WTC11 (cell line): Measurements from ENCODE around the gene CCNF. TPM values are rescaled to one million over a fixed set of nuclear protein-coding genes. Genes with fewer than 3 reads are reported as not detected.
"Not testable (repeated sequence)": the region's sequence is repeated elsewhere in the genome, so short reads cannot be mapped to it uniquely, and the experiment has no call there.

Experiments
- ATAC-seq: fragments of 200-7000 bp; cut with Tn5 transposase; 2 replicates; pipeline ENCODE4 v1.10.0; 2021; ENCODE audit warnings: mild to moderate bottlenecking, moderate library complexity
- CTCF ChIA-PET: fragments of 300-600 bp; sonication (Branson Sonifier 250); formaldehyde crosslinking; loops from one replicate; lab custom pipeline; 2021; ENCODE audit warnings: antibody characterized with exemption; lab: Charles Lee
- POLR2A ChIA-PET: fragments of 350-600 bp; sonication (Branson Sonifier 250); formaldehyde crosslinking; loops from one replicate; lab custom pipeline; 2021; ENCODE audit warnings: antibody characterized with exemption; lab: Charles Lee
- DNase-seq: peaks from one replicate; pipeline ENCODE4 v3.0.0; 2021; ENCODE audit warnings: low spot score
- H3K27ac Mint-ChIP-seq: 2 replicates; pipeline ENCODE4 v1.8.0; 2021; ENCODE audit warnings: mixed read lengths
- H3K27me3 Mint-ChIP-seq: 2 replicates; pipeline ENCODE4 v1.8.0; 2021; ENCODE audit warnings: low read depth, mild to moderate bottlenecking, moderate library complexity, mixed read lengths
- H3K36me3 Mint-ChIP-seq: 2 replicates; pipeline ENCODE4 v1.8.0; 2021; ENCODE audit warnings: mixed read lengths
- H3K4me1 Mint-ChIP-seq: 2 replicates; pipeline ENCODE4 v1.8.0; 2022; ENCODE audit warnings: mixed read lengths
- H3K4me3 Mint-ChIP-seq: 2 replicates; pipeline ENCODE4 v1.8.0; 2021; ENCODE audit warnings: mild to moderate bottlenecking, moderate library complexity, mixed read lengths
- H3K9me3 Mint-ChIP-seq: 2 replicates; pipeline ENCODE4 v1.8.0; 2021; ENCODE audit warnings: mixed read lengths
- AFF4 ChIP-seq: sonication (generic); formaldehyde crosslinking; IDR thresholded peaks from 2 replicates; pipeline ENCODE4 v1.8.1; 2023; ENCODE audit warnings: mild to moderate bottlenecking, missing genetic modification reagents, borderline replicate concordance
- AR ChIP-seq: fragments of 250-450 bp; sonication (Bioruptor Pico); IDR thresholded peaks from 2 replicates; pipeline ENCODE4 v1.9.0; 2021; ENCODE audit warnings: mild to moderate bottlenecking
- ATF6 ChIP-seq: sonication (generic); formaldehyde crosslinking; IDR thresholded peaks from 2 replicates; pipeline ENCODE4 v1.8.1; 2023; ENCODE audit warnings: mild to moderate bottlenecking, missing genetic modification reagents
- CREB1 ChIP-seq: sonication (generic); formaldehyde crosslinking; IDR thresholded peaks from 2 replicates; pipeline ENCODE4 v1.8.0; 2023; ENCODE audit warnings: mild to moderate bottlenecking, missing genetic modification reagents
- EMX1 ChIP-seq: fragments of 250-450 bp; sonication (Bioruptor Pico); IDR thresholded peaks from 2 replicates; pipeline ENCODE4 v1.8.0; 2021; ENCODE audit warnings: mild to moderate bottlenecking
- IRF1 ChIP-seq: sonication (generic); formaldehyde crosslinking; IDR thresholded peaks from 2 replicates; pipeline ENCODE4 v1.8.0; 2023; ENCODE audit warnings: missing genetic modification reagents
- JUN ChIP-seq: sonication (generic); formaldehyde crosslinking; IDR thresholded peaks from 2 replicates; pipeline ENCODE4 v1.8.0; 2023; ENCODE audit warnings: mild to moderate bottlenecking, missing genetic modification reagents
- MYBL2 ChIP-seq: sonication (generic); formaldehyde crosslinking; IDR thresholded peaks from 2 replicates; pipeline ENCODE4 v1.8.1; 2023; ENCODE audit warnings: mild to moderate bottlenecking, moderate library complexity, missing genetic modification reagents
- NFE2L1 ChIP-seq: sonication (generic); formaldehyde crosslinking; IDR thresholded peaks from 2 replicates; pipeline ENCODE4 v1.8.1; 2023; ENCODE audit warnings: missing genetic modification reagents
- STAT6 ChIP-seq: sonication (generic); formaldehyde crosslinking; conservative IDR thresholded peaks from 2 replicates; pipeline ENCODE4 v1.8.1; 2023; ENCODE audit warnings: mild to moderate bottlenecking, low read depth, missing genetic modification reagents, moderate library complexity
- TEAD4 ChIP-seq: sonication (generic); formaldehyde crosslinking; IDR thresholded peaks from 2 replicates; pipeline ENCODE4 v1.8.0; 2022; ENCODE audit warnings: mild to moderate bottlenecking, missing genetic modification reagents
- TP53 ChIP-seq: sonication (generic); formaldehyde crosslinking; IDR thresholded peaks from 2 replicates; pipeline ENCODE4 v1.8.1; 2023; ENCODE audit warnings: mild to moderate bottlenecking, missing genetic modification reagents
- USF1 ChIP-seq: sonication (generic); formaldehyde crosslinking; IDR thresholded peaks from 2 replicates; pipeline ENCODE4 v1.8.0; 2022; ENCODE audit warnings: mild to moderate bottlenecking, missing genetic modification reagents
- ZNF121 ChIP-seq: sonication (generic); formaldehyde crosslinking; IDR thresholded peaks from 2 replicates; pipeline ENCODE4 v1.8.0; 2023; ENCODE audit warnings: missing genetic modification reagents
- ZNF396 ChIP-seq: fragments of 250-450 bp; sonication (Bioruptor Pico); IDR thresholded peaks from 2 replicates; pipeline ENCODE4 v1.8.0; 2021; ENCODE audit warnings: mild to moderate bottlenecking, moderate library complexity, borderline replicate concordance
- ZNF512 ChIP-seq: sonication (generic); formaldehyde crosslinking; IDR thresholded peaks from 2 replicates; pipeline ENCODE4 v1.8.1; 2022; ENCODE audit warnings: missing genetic modification reagents, borderline replicate concordance
- ZSCAN18 ChIP-seq: fragments of 250-450 bp; sonication (Bioruptor Pico); IDR thresholded peaks from 2 replicates; pipeline ENCODE4 v2.1.2; 2022; ENCODE audit warnings: mild to moderate bottlenecking, moderate library complexity
- total RNA-seq: library from RNA; stranded (reverse); gene quantifications from 3 replicates; pipeline ENCODE4 v1.2.3, GENCODE V29; 2021

CCNF gene
- total RNA-seq, 1 experiment from 2014 or later = 65.7 TPM

GRCh38 chr16:2478279-2478678, 49.0 kb downstream of the CCNF start (continued):
- TF ChIP-seq NFE2L1 (CRISPR knock-in tag) (no peak), USF1 (CRISPR knock-in tag) (no peak), AFF4 (CRISPR knock-in tag) (no peak), JUN (CRISPR knock-in tag) (no peak), ATF6 (CRISPR knock-in tag) (no peak), AR (CRISPR knock-in tag) (no peak), STAT6 (no peak)
- TF ChIP-seq, all 79 proteins: peak for 0

- H3K4me1 Mint-ChIP-seq, H3K4me3 Mint-ChIP-seq, ATAC-seq, H3K27me3 Mint-ChIP-seq, H3K27ac Mint-ChIP-seq, H3K9me3 Mint-ChIP-seq, H3K36me3 Mint-ChIP-seq, DNase-seq: not testable (repeated sequence)
- CTCF ChIA-PET = interaction anchor here (2.1 kb wide), 1 partner anchor 21 kb away, joined by 8 read pairs; no protein-coding TSS in a partner anchor
- POLR2A ChIA-PET = interaction anchor here (0.6 kb wide), 1 partner anchor 192 kb away, joined by 3 read pairs; no protein-coding TSS in a partner anchor
- 0 out of 2 replicates have a peak, but pooled peaks have one; percentile 56 for TF ChIP-seq ZNF121
Measured at GRCh38 chr16:2479996-2480395, 50.7 kb downstream of the CCNF start.

GRCh38 chr16:2480948-2481347, 51.7 kb downstream of the CCNF start:
- H3K4me3 Mint-ChIP-seq = no peak overlapping the region
- H3K27ac Mint-ChIP-seq = no peak overlapping the region
- CTCF ChIA-PET = interaction anchor here (2.1 kb wide), 1 partner anchor 20 kb away, joined by 8 read pairs; no protein-coding TSS in a partner anchor
- DNase-seq (no peak), ATAC-seq (no peak)
- no peaks in the 10 kb centered on the region for H3K9me3 Mint-ChIP-seq
- peaks cover 7% of the 10 kb centered on the region for H3K27me3 Mint-ChIP-seq
- no peaks in the 10 kb centered on the region for H3K36me3 Mint-ChIP-seq
- peaks cover 3% of the 10 kb centered on the region; the same call in 1 of the 2 replicates for H3K4me1 Mint-ChIP-seq
- POLR2A ChIA-PET = no interaction called here
- TF ChIP-seq TEAD4 = no peak
- TF ChIP-seq TP53 (CRISPR knock-in tag) = no peak
- TF ChIP-seq ZNF396 (CRISPR knock-in tag) = no peak
- TF ChIP-seq EMX1 (CRISPR knock-in tag) = no peak
- TF ChIP-seq ZSCAN18 (CRISPR knock-in tag) = no peak
- no peak for TF ChIP-seq IRF1 (CRISPR knock-in tag)
- TF ChIP-seq CREB1 (CRISPR knock-in tag) = no peak
- no peak for TF ChIP-seq ZNF121
- TF ChIP-seq MYBL2 = no peak
- no peak for TF ChIP-seq ZNF512
